OCI-LY1 (cell line): Measurements from ENCODE around the gene MDGA2.

ENCODE experiments used
- H2AFZ ChIP-seq: fragments of 200-600 bp; sonication (generic), shearing (Covaris generic); 2 replicates; pipeline ENCODE4 v1.6.0; 2014; ENCODE audit warnings: antibody characterized with exemption, mild to moderate bottlenecking, low read length
- H3F3A ChIP-seq: fragments of 200-600 bp; sonication (generic), shearing (Covaris generic); 2 replicates; pipeline ENCODE4 v1.6.0; 2014; ENCODE audit warnings: mild to moderate bottlenecking, antibody characterized with exemption, low read length, moderate library complexity; ENCODE audit not compliant: insufficient read depth
- H3K27ac ChIP-seq: fragments of 200-600 bp; sonication (generic); 2 replicates; pipeline ENCODE4 v1.5.1; 2014; ENCODE audit warnings: low read length, mixed run types, mild to moderate bottlenecking, low read depth; ENCODE audit not compliant: poor library complexity, severe bottlenecking
- H3K27me3 ChIP-seq: fragments of 200-600 bp; sonication (generic); 2 replicates; pipeline ENCODE4 v1.6.0; 2014; ENCODE audit warnings: antibody characterized with exemption, mild to moderate bottlenecking, low read length, moderate library complexity; ENCODE audit not compliant: insufficient read depth
- H3K36me3 ChIP-seq: fragments of 200-600 bp; sonication (generic); 2 replicates; pipeline ENCODE4 v1.6.1; 2014; ENCODE audit warnings: mild to moderate bottlenecking, antibody characterized with exemption, low read length, moderate library complexity, mixed read lengths; ENCODE audit not compliant: insufficient read depth
- H3K4me1 ChIP-seq: fragments of 200-600 bp; sonication (generic); 2 replicates; pipeline ENCODE4 v1.5.1; 2014; ENCODE audit warnings: mild to moderate bottlenecking, low read length, moderate library complexity; ENCODE audit not compliant: insufficient read depth, severe bottlenecking
- H3K4me2 ChIP-seq: fragments of 200-600 bp; sonication (generic), shearing (Covaris generic); 2 replicates; pipeline ENCODE4 v1.6.1; 2014; ENCODE audit warnings: low read length
- H3K4me3 ChIP-seq: fragments of 200-600 bp; sonication (generic); 2 replicates; pipeline ENCODE4 v1.5.1; 2014; ENCODE audit warnings: low read length, low read depth, mild to moderate bottlenecking, mixed read lengths; ENCODE audit not compliant: poor library complexity, severe bottlenecking
- H3K79me2 ChIP-seq: fragments of 200-600 bp; shearing (Covaris generic); 2 replicates; pipeline ENCODE4 v1.6.1; 2016; ENCODE audit warnings: mixed run types, low read length, mixed read lengths; ENCODE audit not compliant: insufficient read depth
- H3K9ac ChIP-seq: fragments of 200-600 bp; sonication (generic), shearing (Covaris generic); 2 replicates; pipeline ENCODE4 v1.6.1; 2014; ENCODE audit warnings: mild to moderate bottlenecking, low read length, mixed read lengths
- H3K9me2 ChIP-seq: fragments of 200-600 bp; sonication (generic), shearing (Covaris generic); 2 replicates; pipeline ENCODE4 v1.6.1; 2014; ENCODE audit warnings: low read depth, mild to moderate bottlenecking, low read length, mixed read lengths
- H3K9me3 ChIP-seq: fragments of 200-600 bp; shearing (Covaris generic); 2 replicates; pipeline ENCODE4 v1.6.1; 2014; ENCODE audit warnings: low read length, mixed read lengths
- H4K20me1 ChIP-seq: fragments of 200-600 bp; sonication (generic), shearing (Covaris generic); 2 replicates; pipeline ENCODE4 v1.6.0; 2016; ENCODE audit warnings: mild to moderate bottlenecking, low read length; ENCODE audit not compliant: insufficient read depth
- CTCF ChIP-seq: fragments of 200-600 bp; sonication (generic), shearing (Covaris generic); IDR thresholded peaks from 2 replicates; pipeline ENCODE4 v1.5.1; 2017; ENCODE audit warnings: mild to moderate bottlenecking, antibody characterized with exemption, low read length, moderate library complexity, mixed read lengths
- EZH2 ChIP-seq: fragments of 200-600 bp; sonication (generic), shearing (Covaris generic); IDR thresholded peaks from 2 replicates; pipeline ENCODE4 v1.8.0; 2017; ENCODE audit warnings: borderline replicate concordance, mixed run types, mild to moderate bottlenecking, antibody characterized with exemption, low read length, moderate library complexity, mixed read lengths

MDGA2 gene

GRCh38 chr14:47167402-47167801 lies 508.0 kb downstream of the MDGA2 start:
- Histone ChIP-seq H3K9me3 (no peaks in the 10 kb centered on the region), H3K4me1 (no peaks in the 10 kb centered on the region), H2AFZ (no peak overlapping the region), H4K20me1 (no peaks in the 10 kb centered on the region), H3K4me3 (no peak overlapping the region), H3K9me2 (no peaks in the 10 kb centered on the region), H3K4me2 (no peak overlapping the region), H3K27ac (no peak overlapping the region), H3K27me3 (no peaks in the 10 kb centered on the region), H3K36me3 (no peaks in the 10 kb centered on the region), H3F3A (no peaks in the 10 kb centered on the region), H3K9ac (no peak overlapping the region), H3K79me2 (no peaks in the 10 kb centered on the region)
- TF ChIP-seq EZH2: no peak
- no peak for TF ChIP-seq CTCF

GRCh38 chr14:47155395-47155794 lies 520.0 kb downstream of the MDGA2 start:
- TF ChIP-seq EZH2: no peak

GRCh38 chr14:47154276-47154797 lies 521.1 kb downstream of the MDGA2 start:
- H3K4me2 ChIP-seq: no peak overlapping the region
- H3F3A ChIP-seq: no peaks in the 10 kb centered on the region
- no peaks in the 10 kb centered on the region for H3K9me2 ChIP-seq
- H3K4me1 ChIP-seq: no peaks in the 10 kb centered on the region
- no peak overlapping the region for H3K9ac ChIP-seq
- no peak overlapping the region for H3K4me3 ChIP-seq
- H2AFZ ChIP-seq: no peak overlapping the region
- no peaks in the 10 kb centered on the region for H3K79me2 ChIP-seq
- no peaks in the 10 kb centered on the region for H3K27me3 ChIP-seq
- no peaks in the 10 kb centered on the region for H3K36me3 ChIP-seq
- no peaks in the 10 kb centered on the region for H3K9me3 ChIP-seq
- no peaks in the 10 kb centered on the region for H4K20me1 ChIP-seq
- TF ChIP-seq EZH2 (no peak), CTCF (no peak)
- no peak overlapping the region for H3K27ac ChIP-seq

More at GRCh38 chr14:47155395-47155794, 520.0 kb downstream of the MDGA2 start:
- Histone ChIP-seq H3K9me3 (no peaks in the 10 kb centered on the region), H3K36me3 (no peaks in the 10 kb centered on the region), H3K4me2 (no peak overlapping the region), H2AFZ (no peak overlapping the region), H3K27ac (no peak overlapping the region), H3K79me2 (no peaks in the 10 kb centered on the region), H3K4me1 (no peaks in the 10 kb centered on the region), H3K4me3 (no peak overlapping the region), H3K9me2 (no peaks in the 10 kb centered on the region), H3K9ac (no peak overlapping the region), H3K27me3 (no peaks in the 10 kb centered on the region), H4K20me1 (no peaks in the 10 kb centered on the region), H3F3A (no peaks in the 10 kb centered on the region)

- Histone ChIP-seq H2AFZ (no peak overlapping the region), H3K27me3 (no peaks in the 10 kb centered on the region), H3K27ac (no peak overlapping the region)
Observed at GRCh38 chr14:47153746-47154145, 521.7 kb downstream of the MDGA2 start.

More at GRCh38 chr14:47153746-47154145, 521.7 kb downstream of the MDGA2 start:
- H3K79me2 ChIP-seq: no peaks in the 10 kb centered on the region
- no peaks in the 10 kb centered on the region for H3K9me3 ChIP-seq
- H3K9ac ChIP-seq: no peak overlapping the region
- no peaks in the 10 kb centered on the region for H3K4me1 ChIP-seq
- H4K20me1 ChIP-seq: no peaks in the 10 kb centered on the region
- no peaks in the 10 kb centered on the region for H3K9me2 ChIP-seq
- TF ChIP-seq EZH2 (no peak), CTCF (no peak)
- H3K4me3 ChIP-seq: no peak overlapping the region
- H3K36me3 ChIP-seq: no peaks in the 10 kb centered on the region
- H3F3A ChIP-seq: no peaks in the 10 kb centered on the region
- H3K4me2 ChIP-seq: no peak overlapping the region
